ENCODE results near the gene MCAT. TPM values are rescaled to one million over a fixed set of nuclear protein-coding genes. Genes with fewer than 3 reads are reported as not detected.

The MCAT gene
- total RNA-seq, 1 experiment from 2014 or later, result 23.9 TPM

- CTCF ChIA-PET, result interaction anchor here (0.7 kb wide), 1 partner anchor 508 kb away, joined by 3 read pairs; no protein-coding TSS in a partner anchor
- Mint-ChIP-seq H3K27ac (ENCODE audit: unreplicated experiment) (no peak overlapping the region), H3K4me1 (ENCODE audit: low read depth, unreplicated experiment) (no peaks in the 10 kb centered on the region), H3K9me3 (ENCODE audit: low read depth, unreplicated experiment) (no peaks in the 10 kb centered on the region), H3K36me3 (ENCODE audit: insufficient read depth, unreplicated experiment) (peaks cover 68% of the 10 kb centered on the region), H3K4me3 (ENCODE audit: low read depth, unreplicated experiment) (no peak overlapping the region), H3K27me3 (ENCODE audit: unreplicated experiment) (no peaks in the 10 kb centered on the region)
- DNase-seq, result no peak
- no TSS peak for BruUV-seq (replicated peaks)
- intact Hi-C loops (cut with micrococcal nuclease; ENCODE audit: unreplicated experiment), result no loop called here
- TF ChIP-seq CTCF (IDR thresholded peaks at IDR 0.05; ENCODE audit: unreplicated experiment), result no peak
These were observed 29.0 kb upstream of the MCAT start for GRCh38 chr22:43172191-43172590.

GRCh38 chr22:43171607-43172006 lies 28.4 kb upstream of the MCAT start:
- CTCF ChIA-PET, result no interaction called here
- intact Hi-C loops (cut with micrococcal nuclease; ENCODE audit: unreplicated experiment), result no loop called here
- BruUV-seq (replicated peaks), result no TSS peak
- no peak for DNase-seq
- no peaks in the 10 kb centered on the region for H3K9me3 Mint-ChIP-seq (ENCODE audit: low read depth, unreplicated experiment)
- TF ChIP-seq CTCF (IDR thresholded peaks at IDR 0.05; ENCODE audit: unreplicated experiment), result no peak
- H3K4me3 Mint-ChIP-seq (ENCODE audit: low read depth, unreplicated experiment), result no peak overlapping the region
- no peaks in the 10 kb centered on the region for H3K4me1 Mint-ChIP-seq (ENCODE audit: low read depth, unreplicated experiment)
- no peak overlapping the region for H3K27ac Mint-ChIP-seq (ENCODE audit: unreplicated experiment)
- H3K36me3 Mint-ChIP-seq (ENCODE audit: insufficient read depth, unreplicated experiment), result peaks cover 69% of the 10 kb centered on the region
- H3K27me3 Mint-ChIP-seq (ENCODE audit: unreplicated experiment), result no peaks in the 10 kb centered on the region

- Mint-ChIP-seq H3K27ac (ENCODE audit: unreplicated experiment) (no peak overlapping the region), H3K9me3 (ENCODE audit: low read depth, unreplicated experiment) (no peaks in the 10 kb centered on the region), H3K36me3 (ENCODE audit: insufficient read depth, unreplicated experiment) (peaks cover 70% of the 10 kb centered on the region), H3K27me3 (ENCODE audit: unreplicated experiment) (no peaks in the 10 kb centered on the region), H3K4me3 (ENCODE audit: low read depth, unreplicated experiment) (no peak overlapping the region), H3K4me1 (ENCODE audit: low read depth, unreplicated experiment) (no peaks in the 10 kb centered on the region)
- no TSS peak for BruUV-seq (replicated peaks)
- CTCF ChIA-PET, result no interaction called here
- TF ChIP-seq CTCF (IDR thresholded peaks at IDR 0.05; ENCODE audit: unreplicated experiment), result no peak
- DNase-seq, result no peak
- intact Hi-C loops (cut with micrococcal nuclease; ENCODE audit: unreplicated experiment), result no loop called here
These were observed 27.9 kb upstream of the MCAT start for GRCh38 chr22:43171019-43171491.

- Mint-ChIP-seq H3K4me1 (ENCODE audit: low read depth, unreplicated experiment) (no peaks in the 10 kb centered on the region), H3K27ac (ENCODE audit: unreplicated experiment) (no peak overlapping the region), H3K27me3 (ENCODE audit: unreplicated experiment) (no peaks in the 10 kb centered on the region), H3K4me3 (ENCODE audit: low read depth, unreplicated experiment) (no peak overlapping the region), H3K36me3 (ENCODE audit: insufficient read depth, unreplicated experiment) (peaks cover 74% of the 10 kb centered on the region), H3K9me3 (ENCODE audit: low read depth, unreplicated experiment) (no peaks in the 10 kb centered on the region)
- no TSS peak for BruUV-seq (replicated peaks)
- TF ChIP-seq CTCF (IDR thresholded peaks at IDR 0.05; ENCODE audit: unreplicated experiment), result no peak
- intact Hi-C loops (cut with micrococcal nuclease; ENCODE audit: unreplicated experiment), result no loop called here
- DNase-seq, result no peak
- CTCF ChIA-PET, result no interaction called here
These were observed 26.9 kb upstream of the MCAT start for GRCh38 chr22:43170131-43170480.
